ENCODE results near the gene DLGAP4.

The DLGAP4 gene

DNA sequence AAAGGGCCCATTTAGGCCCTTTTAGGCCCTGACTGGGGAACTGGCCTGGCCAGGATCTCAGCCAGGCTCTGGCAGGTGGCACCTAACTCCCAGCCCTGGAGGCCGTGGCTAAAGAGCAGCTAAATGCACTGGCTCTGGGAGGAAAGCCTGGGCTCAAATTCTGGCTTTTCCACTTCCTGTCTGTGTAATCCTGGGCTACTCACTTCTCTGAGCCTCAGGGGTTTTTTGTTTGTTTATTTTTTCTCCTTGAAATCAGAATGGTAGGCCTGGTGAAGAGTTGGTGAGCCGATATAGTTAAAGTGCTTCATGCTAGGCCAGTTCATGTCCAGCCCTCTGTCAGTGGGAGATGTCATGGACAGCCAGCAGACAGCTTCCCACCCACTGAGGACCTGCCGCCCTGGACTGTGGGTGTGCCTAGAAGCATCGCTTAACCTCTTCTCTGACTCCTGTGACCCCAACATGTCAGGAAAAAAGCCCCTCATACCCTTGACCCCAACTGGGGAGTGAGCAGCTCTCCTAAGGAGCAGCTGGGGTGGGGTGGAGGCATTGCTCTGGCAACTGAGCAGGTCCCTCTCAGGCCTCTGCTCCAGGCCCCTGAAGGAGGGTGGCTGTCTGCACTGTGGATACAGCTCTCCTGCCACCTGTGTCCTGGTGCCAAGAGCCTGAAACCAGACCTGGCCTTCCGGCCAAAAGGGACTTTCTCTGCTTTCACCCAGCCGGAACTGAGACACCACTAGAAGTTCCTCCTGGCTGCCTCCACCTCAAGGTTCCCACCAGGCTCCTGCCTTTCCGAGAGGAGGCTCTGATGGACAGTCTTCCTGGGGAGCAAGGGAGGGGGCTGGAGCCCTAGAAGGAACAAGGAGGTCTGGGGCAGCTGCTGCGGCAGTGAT is 178.0 kb downstream of the DLGAP4 start:
- TF ChIP-seq, protein P1, sequence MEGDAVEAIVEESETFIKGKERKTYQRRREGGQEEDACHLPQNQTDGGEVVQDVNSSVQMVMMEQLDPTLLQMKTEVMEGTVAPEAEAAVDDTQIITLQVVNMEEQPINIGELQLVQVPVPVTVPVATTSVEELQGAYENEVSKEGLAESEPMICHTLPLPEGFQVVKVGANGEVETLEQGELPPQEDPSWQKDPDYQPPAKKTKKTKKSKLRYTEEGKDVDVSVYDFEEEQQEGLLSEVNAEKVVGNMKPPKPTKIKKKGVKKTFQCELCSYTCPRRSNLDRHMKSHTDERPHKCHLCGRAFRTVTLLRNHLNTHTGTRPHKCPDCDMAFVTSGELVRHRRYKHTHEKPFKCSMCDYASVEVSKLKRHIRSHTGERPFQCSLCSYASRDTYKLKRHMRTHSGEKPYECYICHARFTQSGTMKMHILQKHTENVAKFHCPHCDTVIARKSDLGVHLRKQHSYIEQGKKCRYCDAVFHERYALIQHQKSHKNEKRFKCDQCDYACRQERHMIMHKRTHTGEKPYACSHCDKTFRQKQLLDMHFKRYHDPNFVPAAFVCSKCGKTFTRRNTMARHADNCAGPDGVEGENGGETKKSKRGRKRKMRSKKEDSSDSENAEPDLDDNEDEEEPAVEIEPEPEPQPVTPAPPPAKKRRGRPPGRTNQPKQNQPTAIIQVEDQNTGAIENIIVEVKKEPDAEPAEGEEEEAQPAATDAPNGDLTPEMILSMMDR (conservative IDR thresholded peaks at IDR 0.05; ENCODE audit: control insufficient read depth, insufficient read depth, low read depth, low read length), result no peak
- no peak for DNase-seq (ENCODE audit: low read depth)
- H3K4me3 ChIP-seq (ENCODE audit: control insufficient read depth, low read depth, low read length), result no peak overlapping the region

DNA sequence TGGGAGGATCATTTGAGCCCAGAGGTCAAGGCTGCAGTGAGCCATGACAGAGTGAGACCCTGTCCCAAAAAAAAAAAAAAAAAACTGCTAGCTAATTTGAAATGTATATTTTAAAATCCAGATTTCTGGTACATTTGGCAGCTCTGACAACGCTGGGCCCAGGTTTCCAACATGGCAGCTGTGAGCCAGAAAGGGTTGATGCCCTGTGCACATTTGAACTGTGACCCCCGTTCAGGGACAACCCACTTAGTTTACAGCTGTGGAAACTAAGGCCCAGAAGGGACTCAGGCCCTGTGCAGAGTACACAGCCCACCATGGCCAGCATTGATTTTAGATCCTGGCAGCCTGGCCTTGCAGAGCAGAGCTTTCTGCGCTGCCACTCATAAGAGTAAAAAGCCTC is 179.1 kb downstream of the DLGAP4 start:
- DNase-seq (ENCODE audit: low read depth), result no peak
- TF ChIP-seq, protein P1 (conservative IDR thresholded peaks at IDR 0.05; ENCODE audit: control insufficient read depth, insufficient read depth, low read depth, low read length), result no peak

DNA sequence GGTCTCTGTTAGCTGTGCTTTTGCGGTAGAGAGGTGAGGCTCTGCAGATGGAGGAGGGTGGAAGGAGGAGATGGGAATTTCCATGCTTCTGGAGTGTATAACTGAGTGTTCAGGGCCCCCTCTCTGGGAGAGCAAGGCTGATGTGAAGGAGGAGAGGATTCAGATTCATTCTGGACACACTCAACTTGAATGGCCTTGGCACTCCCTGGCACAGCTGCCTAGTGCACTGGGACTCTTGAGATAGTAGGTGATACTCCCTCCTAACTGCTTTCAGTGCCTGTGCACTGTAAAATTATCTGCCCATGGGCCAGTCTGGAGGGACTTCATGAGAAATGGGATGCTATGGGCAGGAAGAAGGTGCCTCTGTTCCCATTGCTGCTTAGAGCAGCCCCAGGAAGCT is 180.9 kb downstream of the DLGAP4 start:
- no peak overlapping the region for H3K4me3 ChIP-seq (ENCODE audit: control insufficient read depth, low read depth, low read length)
- no peak for DNase-seq (ENCODE audit: low read depth)
- TF ChIP-seq, protein P1 (conservative IDR thresholded peaks at IDR 0.05; ENCODE audit: control insufficient read depth, insufficient read depth, low read depth, low read length), result no peak

More for the DNA sequence above, 179.1 kb downstream of the DLGAP4 start:
- H3K4me3 ChIP-seq (ENCODE audit: control insufficient read depth, low read depth, low read length), result no peak overlapping the region

DNA sequence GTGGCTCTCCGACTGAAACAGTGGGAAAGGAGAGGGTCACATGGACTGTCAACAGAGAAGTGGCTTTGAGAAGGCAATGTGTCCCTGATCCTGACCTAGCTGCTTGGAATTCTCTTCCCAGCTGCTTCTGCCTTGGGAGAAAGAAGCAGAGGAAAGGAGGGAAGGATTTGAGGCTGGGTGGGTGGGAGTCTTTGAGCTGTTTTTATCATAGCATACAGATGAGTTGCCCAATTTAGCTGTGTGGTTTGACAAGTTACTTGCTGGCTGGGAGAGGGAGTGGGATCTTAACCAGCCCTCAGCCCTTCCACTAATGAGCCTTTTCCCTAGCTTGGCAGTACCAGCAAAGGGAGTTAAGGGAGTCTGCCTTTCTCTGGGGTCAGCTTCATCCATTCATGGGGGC is 184.1 kb downstream of the DLGAP4 start:
- DNase-seq (ENCODE audit: low read depth), result no peak
- TF ChIP-seq, protein P1 (conservative IDR thresholded peaks at IDR 0.05; ENCODE audit: control insufficient read depth, insufficient read depth, low read depth, low read length), result no peak
- no peak overlapping the region for H3K4me3 ChIP-seq (ENCODE audit: control insufficient read depth, low read depth, low read length)

DNA sequence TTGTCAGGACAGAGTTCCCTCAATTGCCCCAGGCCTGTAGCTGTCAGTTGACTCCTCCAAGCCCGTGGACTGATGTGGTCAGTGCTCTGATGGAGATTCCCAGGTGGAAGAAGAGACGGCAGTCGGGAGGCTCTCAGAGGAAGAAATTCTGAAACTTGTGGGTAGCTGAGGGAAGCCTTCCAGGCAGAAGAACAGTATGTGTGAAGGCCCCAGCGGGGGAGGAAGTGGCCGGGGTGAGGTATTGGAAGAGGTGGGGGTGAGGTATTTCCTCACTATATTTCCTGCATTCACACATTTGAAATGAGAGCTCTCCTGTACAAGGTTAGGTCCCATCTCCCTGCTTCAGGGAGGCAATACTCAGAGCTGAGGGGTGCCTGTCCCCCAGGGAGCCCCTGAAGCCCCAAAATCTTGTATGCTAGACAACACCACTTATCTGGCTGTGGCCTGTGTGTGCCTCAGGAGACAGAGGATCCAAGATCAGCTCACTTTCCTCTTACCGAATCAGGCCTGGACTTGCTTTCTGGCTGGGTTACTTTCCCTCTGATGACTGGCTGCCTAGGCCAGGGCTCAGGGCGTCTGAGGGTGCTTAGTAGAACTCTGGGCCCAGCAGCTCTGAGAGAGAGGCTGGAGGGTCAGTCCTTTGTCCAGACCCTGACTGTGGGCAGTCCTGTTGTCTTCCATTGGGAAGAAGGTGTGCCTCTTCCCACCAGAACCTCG is 185.9 kb downstream of the DLGAP4 start:
- no peak overlapping the region for H3K4me3 ChIP-seq (ENCODE audit: control insufficient read depth, low read depth, low read length)
- no peak for DNase-seq (ENCODE audit: low read depth)
- TF ChIP-seq, protein P1 (conservative IDR thresholded peaks at IDR 0.05; ENCODE audit: control insufficient read depth, insufficient read depth, low read depth, low read length), result no peak

DNA sequence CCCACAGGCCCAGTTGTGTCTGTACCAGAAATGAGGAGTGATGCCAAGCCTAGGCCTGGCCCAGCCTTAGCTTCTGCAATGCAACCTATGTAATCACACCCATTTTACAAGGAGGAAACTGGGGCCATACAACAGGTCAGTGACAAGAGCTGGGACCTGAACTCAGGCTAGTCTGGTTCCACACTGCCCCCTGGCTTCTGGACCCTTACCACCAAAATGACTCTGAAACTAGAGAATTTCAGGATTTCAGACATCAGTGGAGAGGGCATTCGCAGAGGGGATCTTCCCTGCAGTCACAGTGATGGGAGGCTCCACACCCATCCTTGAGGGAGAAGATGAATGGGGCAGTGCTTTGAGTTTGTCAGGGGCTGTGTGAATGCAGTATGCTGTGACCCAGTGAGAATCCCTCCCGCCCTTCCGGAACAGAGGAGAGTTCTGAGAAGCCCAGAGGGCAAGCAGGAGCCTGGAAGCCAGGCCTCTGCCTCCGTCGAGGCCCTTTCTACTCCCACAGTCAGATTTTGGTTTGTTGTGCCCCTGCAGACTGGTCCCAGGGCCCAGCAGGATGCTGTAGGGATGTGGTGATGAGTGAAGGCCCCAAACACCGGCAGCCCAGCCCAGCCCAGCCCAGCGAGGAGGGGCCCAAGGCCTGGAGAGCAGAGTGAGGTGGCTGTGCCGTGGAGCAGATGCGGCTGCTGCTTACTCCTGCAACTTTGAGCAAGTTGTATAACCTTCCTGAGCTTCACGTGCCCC is 187.1 kb downstream of the DLGAP4 start:
- no peak for DNase-seq (ENCODE audit: low read depth)
- TF ChIP-seq, protein P1 (conservative IDR thresholded peaks at IDR 0.05; ENCODE audit: control insufficient read depth, insufficient read depth, low read depth, low read length), result peak; percentile 33
- no peak overlapping the region for H3K4me3 ChIP-seq (ENCODE audit: control insufficient read depth, low read depth, low read length)
